Liver (tissue), 3 donors: ENCODE data around the gene SEPTIN10.
"Not testable (repeated sequence)": the region's sequence is repeated elsewhere in the genome, so short reads cannot be mapped to it uniquely, and the experiment has no call there.

Source experiments
- JUND ChIP-seq, 2 donors: IDR thresholded peaks; 2 replicates each; pipeline ENCODE4 v1.6.1; 2016; ENCODE audit warnings: antibody characterized with exemption in 2 of 2
- MAX ChIP-seq: IDR thresholded peaks from 2 replicates; pipeline ENCODE4 v1.6.1; 2016; ENCODE audit warnings: antibody characterized with exemption
- RAD21 ChIP-seq, 2 donors: IDR thresholded peaks; 2 replicates each; pipeline ENCODE4 v1.6.1; 2016; ENCODE audit warnings: antibody characterized with exemption in 2 of 2, mild to moderate bottlenecking in 2 of 2
- TAF1 ChIP-seq: conservative IDR thresholded peaks from 2 replicates; pipeline ENCODE4 v1.6.1; 2016; ENCODE audit warnings: antibody characterized with exemption, mild to moderate bottlenecking
- ZBTB33 ChIP-seq: IDR thresholded peaks from 2 replicates; pipeline ENCODE4 v1.6.1; 2016; ENCODE audit warnings: antibody characterized with exemption
- TF ChIP-seq, protein P1 (sequence below): fragments of 150-350 bp; IDR thresholded peaks from 2 replicates; pipeline ENCODE4 v1.5.1; 2017; ENCODE audit warnings: improper control_type of control experiment, low read depth, low read length; ENCODE audit not compliant: missing input control
- TF ChIP-seq, protein P2 (sequence below): IDR thresholded peaks from 2 replicates; pipeline ENCODE4 v1.6.1; 2016; ENCODE audit warnings: antibody characterized with exemption, mild to moderate bottlenecking
- donor health status: healthy.
- donor health status: healthy.

GRCh38 chr2:109628321-109628720 lies 14.6 kb upstream of the SEPTIN10 start:
- not testable (repeated sequence) for TF ChIP-seq MAX; RAD21 (IDR thresholded peaks at IDR 0.05); TAF1; ZBTB33; JUND (IDR thresholded peaks at IDR 0.05)
- TF ChIP-seq, protein P1, sequence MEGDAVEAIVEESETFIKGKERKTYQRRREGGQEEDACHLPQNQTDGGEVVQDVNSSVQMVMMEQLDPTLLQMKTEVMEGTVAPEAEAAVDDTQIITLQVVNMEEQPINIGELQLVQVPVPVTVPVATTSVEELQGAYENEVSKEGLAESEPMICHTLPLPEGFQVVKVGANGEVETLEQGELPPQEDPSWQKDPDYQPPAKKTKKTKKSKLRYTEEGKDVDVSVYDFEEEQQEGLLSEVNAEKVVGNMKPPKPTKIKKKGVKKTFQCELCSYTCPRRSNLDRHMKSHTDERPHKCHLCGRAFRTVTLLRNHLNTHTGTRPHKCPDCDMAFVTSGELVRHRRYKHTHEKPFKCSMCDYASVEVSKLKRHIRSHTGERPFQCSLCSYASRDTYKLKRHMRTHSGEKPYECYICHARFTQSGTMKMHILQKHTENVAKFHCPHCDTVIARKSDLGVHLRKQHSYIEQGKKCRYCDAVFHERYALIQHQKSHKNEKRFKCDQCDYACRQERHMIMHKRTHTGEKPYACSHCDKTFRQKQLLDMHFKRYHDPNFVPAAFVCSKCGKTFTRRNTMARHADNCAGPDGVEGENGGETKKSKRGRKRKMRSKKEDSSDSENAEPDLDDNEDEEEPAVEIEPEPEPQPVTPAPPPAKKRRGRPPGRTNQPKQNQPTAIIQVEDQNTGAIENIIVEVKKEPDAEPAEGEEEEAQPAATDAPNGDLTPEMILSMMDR = not testable (repeated sequence)
- TF ChIP-seq, protein P2, sequence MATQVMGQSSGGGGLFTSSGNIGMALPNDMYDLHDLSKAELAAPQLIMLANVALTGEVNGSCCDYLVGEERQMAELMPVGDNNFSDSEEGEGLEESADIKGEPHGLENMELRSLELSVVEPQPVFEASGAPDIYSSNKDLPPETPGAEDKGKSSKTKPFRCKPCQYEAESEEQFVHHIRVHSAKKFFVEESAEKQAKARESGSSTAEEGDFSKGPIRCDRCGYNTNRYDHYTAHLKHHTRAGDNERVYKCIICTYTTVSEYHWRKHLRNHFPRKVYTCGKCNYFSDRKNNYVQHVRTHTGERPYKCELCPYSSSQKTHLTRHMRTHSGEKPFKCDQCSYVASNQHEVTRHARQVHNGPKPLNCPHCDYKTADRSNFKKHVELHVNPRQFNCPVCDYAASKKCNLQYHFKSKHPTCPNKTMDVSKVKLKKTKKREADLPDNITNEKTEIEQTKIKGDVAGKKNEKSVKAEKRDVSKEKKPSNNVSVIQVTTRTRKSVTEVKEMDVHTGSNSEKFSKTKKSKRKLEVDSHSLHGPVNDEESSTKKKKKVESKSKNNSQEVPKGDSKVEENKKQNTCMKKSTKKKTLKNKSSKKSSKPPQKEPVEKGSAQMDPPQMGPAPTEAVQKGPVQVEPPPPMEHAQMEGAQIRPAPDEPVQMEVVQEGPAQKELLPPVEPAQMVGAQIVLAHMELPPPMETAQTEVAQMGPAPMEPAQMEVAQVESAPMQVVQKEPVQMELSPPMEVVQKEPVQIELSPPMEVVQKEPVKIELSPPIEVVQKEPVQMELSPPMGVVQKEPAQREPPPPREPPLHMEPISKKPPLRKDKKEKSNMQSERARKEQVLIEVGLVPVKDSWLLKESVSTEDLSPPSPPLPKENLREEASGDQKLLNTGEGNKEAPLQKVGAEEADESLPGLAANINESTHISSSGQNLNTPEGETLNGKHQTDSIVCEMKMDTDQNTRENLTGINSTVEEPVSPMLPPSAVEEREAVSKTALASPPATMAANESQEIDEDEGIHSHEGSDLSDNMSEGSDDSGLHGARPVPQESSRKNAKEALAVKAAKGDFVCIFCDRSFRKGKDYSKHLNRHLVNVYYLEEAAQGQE = not testable (repeated sequence)
